HepG2 (cell line): ENCODE data around the gene ASCC2. TPM values are rescaled to one million over a fixed set of nuclear protein-coding genes. Genes with fewer than 3 reads are reported as not detected.

Experiments used
- ATAC-seq: fragments of 200-7000 bp; cut with Tn5 transposase; 3 replicates; pipeline ENCODE4 v1.9.1; 2020; ENCODE audit warnings: mild to moderate bottlenecking, moderate library complexity
- BruUV-seq: library from RNA; stranded (reverse); fragments of 400-500 nt; replicated peaks from 2 replicates; lab custom pipeline; 2021; lab: Mats Ljungman, UMichigan
- CTCF ChIA-PET: fragments of 300-600 bp; formaldehyde crosslinking; extraction: SDS; loops from one replicate; lab custom pipeline; 2021; ENCODE audit warnings: low total read pairs, inconsistent platforms, low intra/inter-chr PET ratio; lab: Yijun Ruan, JAX
- POLR2A ChIA-PET: fragments of 350-600 bp; sonication (Branson Sonifier 250); formaldehyde crosslinking; loops from one replicate; lab custom pipeline; 2020; ENCODE audit warnings: antibody characterized with exemption, inconsistent platforms; lab: Yijun Ruan, JAX
- DNase-seq: peaks from one replicate; pipeline ENCODE4 v3.0.0-alpha.2; 2015; ENCODE audit warnings: low spot score
- FAIRE-seq: peaks from 3 replicates; lab custom pipeline; 2011; peaks lifted over from hg19 to GRCh38; lab: Jason Lieb, UNC
- H2AFZ ChIP-seq: one replicate; pipeline ENCODE4 v1.6.1; 2011; ENCODE audit warnings: low read length, inconsistent platforms
- H3K27ac ChIP-seq: fragments of 300-600 bp; 3 replicates; pipeline ENCODE4 v1.8.0; 2011; ENCODE audit warnings: mixed run types, mild to moderate bottlenecking, mixed read lengths, low read length, inconsistent platforms; ENCODE audit not compliant: insufficient read depth; ENCODE audit errors: extremely low read length
- H3K27me3 ChIP-seq, 2 experiments: fragments of 200-600 bp in 1 of 2; 2 replicates in 1 of 2; 3 replicates in 1 of 2; pipeline versions ENCODE4 v1.6.0 to v1.8.0; 2011; ENCODE audit warnings: low read length in 2 of 2, mild to moderate bottlenecking in 2 of 2, moderate library complexity in 2 of 2, inconsistent platforms in 1 of 2; ENCODE audit not compliant: insufficient read depth in 2 of 2, control insufficient read depth in 1 of 2
- H3K36me3 ChIP-seq, 2 experiments: fragments of 200-600 bp in 1 of 2; replicated peaks in 1 of 2; 2 replicates in 1 of 2; 3 replicates in 1 of 2; pipeline versions ENCODE4 v1.5.1 to v1.8.0; 2011; ENCODE audit warnings: low read length in 2 of 2, inconsistent platforms in 1 of 2; ENCODE audit not compliant: insufficient read depth in 2 of 2, control insufficient read depth in 1 of 2
- H3K4me1 ChIP-seq: 2 replicates; pipeline ENCODE4 v1.5.1; 2012; ENCODE audit warnings: low read length, inconsistent platforms; ENCODE audit not compliant: insufficient read depth
- H3K4me2 ChIP-seq: 2 replicates; pipeline ENCODE4 v1.6.0; 2011; ENCODE audit warnings: low read depth, low read length, inconsistent platforms
- H3K4me3 ChIP-seq, 3 experiments: fragments of 200-600 bp in 1 of 3; sonication (generic), shearing (Covaris generic) in 1 of 3; replicated peaks in 1 of 3; 2 replicates each; pipeline ENCODE4 v1.5.1; 2011 to 2016; ENCODE audit warnings: low read length in 3 of 3, inconsistent platforms in 2 of 3, low read depth in 2 of 3, mild to moderate bottlenecking in 2 of 3, control low read depth in 1 of 3, mixed read lengths in 1 of 3; ENCODE audit not compliant: insufficient read depth in 1 of 3
- H3K79me2 ChIP-seq: one replicate; pipeline ENCODE4 v1.6.1; 2011; ENCODE audit warnings: low read length, inconsistent platforms; ENCODE audit not compliant: insufficient read depth
- H3K9ac ChIP-seq: 2 replicates; pipeline ENCODE4 v1.6.0; 2011; ENCODE audit warnings: mild to moderate bottlenecking, low read depth, low read length, inconsistent platforms; ENCODE audit not compliant: insufficient read depth
- H3K9me3 ChIP-seq: 2 replicates; pipeline ENCODE4 v1.5.1; 2012; ENCODE audit warnings: mild to moderate bottlenecking, low read length
- H4K20me1 ChIP-seq: 2 replicates; pipeline ENCODE4 v1.6.0; 2011; ENCODE audit warnings: inconsistent platforms, mild to moderate bottlenecking, low read length, moderate library complexity; ENCODE audit not compliant: insufficient read depth
- BCL6 ChIP-seq: IDR thresholded peaks from 2 replicates; pipeline ENCODE4 v1.6.1; 2016; ENCODE audit warnings: missing genetic modification reagents, missing compliant biosample characterization
- CHD2 ChIP-seq: IDR thresholded peaks from 2 replicates; pipeline ENCODE4 v1.6.1; 2011; ENCODE audit warnings: low read depth, low read length, improper control_type of control experiment
- CREB1 ChIP-seq, 2 experiments: fragments of 450-650 bp in 1 of 2; IDR thresholded peaks; 2 replicates each; pipeline ENCODE4 v1.6.1; 2016 to 2017; ENCODE audit warnings: control low read depth in 1 of 2, mild to moderate bottlenecking in 1 of 2, missing compliant biosample characterization in 1 of 2, missing genetic modification characterization in 1 of 2
- E2F2 ChIP-seq: sonication (generic); formaldehyde crosslinking; IDR thresholded peaks from 2 replicates; pipeline ENCODE4 v1.4.0; 2020; ENCODE audit warnings: missing genetic modification reagents, borderline replicate concordance
- KDM4B ChIP-seq: sonication (generic); formaldehyde crosslinking; IDR thresholded peaks from 2 replicates; pipeline ENCODE4 v1.4.0; 2020; ENCODE audit warnings: missing genetic modification reagents
- SKI ChIP-seq: fragments of 450-650 bp; IDR thresholded peaks from one replicate; pipeline ENCODE4 v1.6.1; 2018; ENCODE audit warnings: mild to moderate bottlenecking; ENCODE audit not compliant: partially characterized antibody
- TCF7 ChIP-seq: sonication (generic); IDR thresholded peaks from 2 replicates; pipeline ENCODE4 v1.6.1; 2016; ENCODE audit warnings: antibody characterized with exemption, low read depth
- WIZ ChIP-seq: sonication (generic); formaldehyde crosslinking; IDR thresholded peaks from 2 replicates; pipeline ENCODE4 v1.5.1; 2020; ENCODE audit warnings: mild to moderate bottlenecking, missing genetic modification reagents
- ZFYVE20 ChIP-seq: sonication (generic); formaldehyde crosslinking; IDR thresholded peaks from 2 replicates; pipeline ENCODE4 v1.8.0; 2023; ENCODE audit warnings: low read depth, mild to moderate bottlenecking, moderate library complexity, missing genetic modification reagents, borderline replicate concordance
- ZNF326 ChIP-seq: sonication (generic); formaldehyde crosslinking; IDR thresholded peaks from 2 replicates; pipeline ENCODE4 v1.4.0; 2020; ENCODE audit warnings: missing genetic modification reagents, borderline replicate concordance
- ZNF350 ChIP-seq: sonication (generic); formaldehyde crosslinking; IDR thresholded peaks from 2 replicates; pipeline ENCODE4 v1.4.0; 2020; ENCODE audit warnings: mild to moderate bottlenecking, low read depth, missing genetic modification reagents, borderline replicate concordance
- ZNF430 ChIP-seq: sonication (generic); formaldehyde crosslinking; IDR thresholded peaks from 2 replicates; pipeline ENCODE4 v1.9.0; 2021; ENCODE audit warnings: mild to moderate bottlenecking, missing genetic modification reagents
- WGBS: methylation state at CpG from one replicate; pipeline ENCODE4 v1.1.6; 2017; ENCODE audit warnings: low lambda C conversion rate; 5-methylcytosine and 5-hydroxymethylcytosine counted together
- in situ Hi-C: cut with HindIII; loops from 2 replicates; pipeline ENCODE4 v1.10.0; 2017; ENCODE audit warnings: low pct_unique_long_range_greater_than_20kb; ENCODE audit not compliant: extremely low pct_ligation_motif_present
- intact Hi-C: fragments of 100-400 bp; cut with micrococcal nuclease; formaldehyde crosslinking; loops from one replicate; pipeline ENCODE4 v1.10.0; 2022; ENCODE audit not compliant: unreplicated experiment
- polyA plus RNA-seq, 8 experiments: library from polyadenylated mRNA; depleted of rRNA in 3 of 8; stranded (reverse) in 7 of 8; unstranded in 1 of 8; fragments of >200 nt; fragmentation: Illumina TruSeq in 4 of 8; extraction: Trizol in 4 of 8; gene quantifications; 2 replicates each; pipeline versions ENCODE4 v1.2.1 to v1.2.3, GENCODE V29; 2011 to 2016; ENCODE audit warnings: low read depth in 4 of 8, missing spikeins in 1 of 8, mixed read lengths in 1 of 8; ENCODE audit not compliant: insufficient read depth in 1 of 8
- total RNA-seq, 5 experiments: library from RNA; depleted of rRNA; stranded (reverse); fragments of >200 nt; fragmentation: Illumina TruSeq; extraction: Trizol; gene quantifications; 2 replicates each; pipeline ENCODE4 v1.2.3, GENCODE V29; 2016; ENCODE audit warnings: low read depth in 1 of 5
- TF ChIP-seq, protein P1 (sequence below): sonication (generic); formaldehyde crosslinking; IDR thresholded peaks from 2 replicates; pipeline ENCODE4 v1.4.0; 2020; ENCODE audit warnings: mild to moderate bottlenecking, missing genetic modification reagents

Gene ASCC2
- total and polyA plus RNA-seq, 2 of the 13 experiments (the other 11 are each of a cell fraction or from before 2014, with no cell fraction given), result 26.2 to 26.3 TPM

DNA sequence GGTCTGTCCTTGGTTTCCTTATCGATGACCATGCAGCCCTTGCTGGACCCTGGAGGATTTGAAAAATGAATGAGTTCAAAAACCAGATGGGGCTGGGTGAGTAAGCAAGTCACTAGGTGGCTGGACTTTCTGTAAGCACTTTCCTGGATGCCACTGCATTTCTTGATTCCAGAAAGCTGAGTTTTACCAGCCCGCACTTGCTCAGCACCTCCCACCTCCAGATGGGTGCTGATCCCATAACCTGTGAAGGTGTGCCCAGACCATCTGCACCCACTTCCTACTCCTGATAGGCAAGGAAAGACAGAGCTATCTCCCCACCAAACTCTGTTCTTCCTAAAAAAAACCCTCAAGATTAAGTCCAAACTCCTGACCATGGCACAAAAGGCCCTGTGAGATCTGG is 21.1 kb downstream of the ASCC2 start (continued):
- TF ChIP-seq TCF7 (no peak), ZNF326 (CRISPR knock-in tag) (no peak), ZFYVE20 (CRISPR knock-in tag) (no peak), KDM4B (no peak), ZNF350 (CRISPR knock-in tag) (no peak)

DNA sequence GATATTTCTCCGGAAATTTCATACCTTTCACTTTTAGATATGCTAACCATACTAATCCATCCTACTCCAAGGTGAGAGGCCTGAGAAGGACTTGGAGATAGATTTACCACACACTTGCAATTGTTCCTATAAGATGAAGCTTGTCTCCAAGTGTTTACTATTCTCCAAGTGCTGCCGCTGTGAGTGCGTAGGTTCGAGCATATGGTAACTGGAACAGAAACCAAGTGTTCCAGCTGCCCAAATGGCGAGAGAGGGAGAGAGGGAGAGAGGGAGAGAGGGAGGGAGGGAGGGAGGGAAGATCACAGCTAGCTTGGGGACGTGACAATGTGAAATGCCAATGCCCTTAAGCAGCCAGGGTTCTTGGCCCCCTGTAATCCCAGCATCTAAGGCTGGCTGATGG is 21.5 kb downstream of the ASCC2 start:
- Histone ChIP-seq H3K9me3 (no peaks in the 10 kb centered on the region), H3K4me1 (peaks cover 52% of the 10 kb centered on the region), H3K36me3 (peaks cover 17 to 41% of the 10 kb centered on the region in 2 experiments), H3K79me2 (no peaks in the 10 kb centered on the region), H2AFZ (no peak overlapping the region), H4K20me1 (peaks cover 5% of the 10 kb centered on the region; the same call in 1 of the 2 replicates), H3K27me3 (no peaks in the 10 kb centered on the region; a peak in 1 of 5 replicates), H3K4me3 (no peak overlapping the region), H3K27ac (no peak overlapping the region), H3K9ac (no peak overlapping the region), H3K4me2 (no peak overlapping the region)
- DNase-seq (no peak), FAIRE-seq (no peak), ATAC-seq (no peak)
- TF ChIP-seq SKI (no peak), E2F2 (CRISPR knock-in tag) (no peak), CHD2 (no peak), CREB1 (IDR thresholded peaks at IDR 0.05) (no peak), CREB1 (CRISPR knock-in tag; IDR thresholded peaks at IDR 0.05) (no peak), BCL6 (CRISPR knock-in tag) (no peak), WIZ (no peak), ZNF430 (CRISPR knock-in tag) (no peak)
- TF ChIP-seq, protein P1, sequence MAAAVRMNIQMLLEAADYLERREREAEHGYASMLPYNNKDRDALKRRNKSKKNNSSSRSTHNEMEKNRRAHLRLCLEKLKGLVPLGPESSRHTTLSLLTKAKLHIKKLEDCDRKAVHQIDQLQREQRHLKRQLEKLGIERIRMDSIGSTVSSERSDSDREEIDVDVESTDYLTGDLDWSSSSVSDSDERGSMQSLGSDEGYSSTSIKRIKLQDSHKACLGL (CRISPR knock-in tag), result no peak
- in situ Hi-C loops, result no loop called here
- BruUV-seq, result no TSS peak
- CTCF ChIA-PET, result no interaction called here
- 95% methylated on average over 6 of the region's 6 CpGs for WGBS
- intact Hi-C loops, result no loop called here
- POLR2A ChIA-PET, result interaction anchor here (1.8 kb wide), 1 partner anchor 17 kb away, joined by 7 read pairs; no protein-coding TSS in a partner anchor
